NOMO-1 treated with DMSO at 0.1 percent for 48 hours (cell line): ENCODE results near the gene PIEZO2.
"Not testable (repeated sequence)": the region's sequence is repeated elsewhere in the genome, so short reads cannot be mapped to it uniquely, and the experiment has no call there.

Source experiments
- DNase-seq: peaks from one replicate; lab custom pipeline; 2025; ENCODE audit not compliant: unreplicated experiment; lab: John Stamatoyannopoulos, UW

The PIEZO2 gene

GRCh38 chr18:10638539-10638885 lies 510.9 kb downstream of the PIEZO2 start:
- not testable (repeated sequence) for DNase-seq

GRCh38 chr18:10637858-10638538 lies 511.4 kb downstream of the PIEZO2 start:
- DNase-seq = not testable (repeated sequence)

DNA sequence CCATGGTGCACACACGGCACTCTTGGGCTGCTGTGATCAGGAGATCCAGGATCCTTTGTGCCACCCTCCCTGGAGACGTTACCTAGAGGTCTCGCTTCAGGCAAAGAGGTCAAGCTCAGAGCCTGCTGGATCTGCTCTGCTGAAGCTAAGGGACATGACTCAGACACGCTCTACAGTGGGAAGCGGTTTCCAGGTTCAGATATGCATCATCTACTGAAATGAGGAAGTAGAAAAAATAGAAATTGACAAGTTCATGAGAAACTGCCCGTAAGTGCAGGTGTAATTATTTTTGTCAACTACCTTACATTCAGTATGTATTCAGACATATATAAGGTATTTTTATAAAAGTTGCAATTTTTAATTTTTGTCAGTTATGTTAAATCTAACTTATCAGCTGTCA lies 520.3 kb downstream of the PIEZO2 start:
- DNase-seq = peak; percentile 38

- not testable (repeated sequence) for DNase-seq
Observed at GRCh38 chr18:10626606-10627213, 522.7 kb downstream of the PIEZO2 start.

GRCh38 chr18:10623606-10624005 lies 525.8 kb downstream of the PIEZO2 start:
- DNase-seq = not testable (repeated sequence)

- DNase-seq = not testable (repeated sequence)
Observed at GRCh38 chr18:10622982-10623381, 526.4 kb downstream of the PIEZO2 start.

- DNase-seq = peak; percentile 38
Observed at GRCh38 chr18:10620670-10621329, 528.6 kb downstream of the PIEZO2 start.
